ENCODE measurements around the gene TGIF1. TPM values are rescaled to one million over a fixed set of nuclear protein-coding genes. Genes with fewer than 3 reads are reported as not detected.

Gene TGIF1
- total and polyA plus RNA-seq, 9 of the 15 experiments (the other 6 are each of a cell fraction or from before 2014, with no cell fraction given), result 16.1 to 77.7 (median 44.6) TPM

GRCh38 chr18:3451183-3451988, 1.4 kb downstream of the TGIF1 start (continued):
- 0 out of 4 replicates have a peak, but pooled peaks of 1 of the 2 experiments have one; percentile 14 for TF ChIP-seq BCLAF1 (IDR thresholded peaks at IDR 0.05; ENCODE audit: borderline replicate concordance in 1 of 2, control insufficient read depth in 1 of 2, low read depth in 2 of 2, low read length in 1 of 2)
- TF ChIP-seq ZNF609 (CRISPR knock-in tag; IDR thresholded peaks at IDR 0.05; ENCODE audit: borderline replicate concordance), result no peak
- no peak for TF ChIP-seq TEAD2 (tag; IDR thresholded peaks at IDR 0.05)
- TF ChIP-seq ZBTB34 (CRISPR knock-in tag; IDR thresholded peaks at IDR 0.05), result no peak
- no peak for TF ChIP-seq HSF4 (CRISPR knock-in tag; IDR thresholded peaks at IDR 0.05; ENCODE audit: borderline replicate concordance)
- TF ChIP-seq ZNF644 (tag; IDR thresholded peaks at IDR 0.05; ENCODE audit: low read depth), result no peak
- no peak for TF ChIP-seq MCM5 (IDR thresholded peaks at IDR 0.05; ENCODE audit: low read depth)
- no peak for TF ChIP-seq ZNF24 (IDR thresholded peaks at IDR 0.05)
- no peak for TF ChIP-seq CHD4 (IDR thresholded peaks at IDR 0.05; ENCODE audit: insufficient read depth, insufficient replicate concordance, low read depth, low read length, poor library complexity, severe bottlenecking)
- no peak for TF ChIP-seq ZNF785 (CRISPR knock-in tag; IDR thresholded peaks at IDR 0.05)
- no peak for TF ChIP-seq POLR2A (conservative IDR thresholded peaks at IDR 0.05)
- TF ChIP-seq HCFC1 (IDR thresholded peaks at IDR 0.05; ENCODE audit: low read depth, low read length), result no peak
- TF ChIP-seq RHOXF2B (CRISPR knock-in tag; conservative IDR thresholded peaks at IDR 0.05), result 0 out of 2 replicates have a peak, but pooled peaks have one; percentile 14
- TF ChIP-seq MEIS2 (IDR thresholded peaks at IDR 0.05; ENCODE audit: partially characterized antibody), result no peak
- no peak for TF ChIP-seq ZC3H11A (IDR thresholded peaks at IDR 0.05; ENCODE audit: low read depth, low read length)
- TF ChIP-seq NCOR1 (IDR thresholded peaks at IDR 0.05), result no peak
- peak; percentile 68; the same call in 1 of the 2 replicates for TF ChIP-seq OTX1 (CRISPR knock-in tag; IDR thresholded peaks at IDR 0.05)
- no peak for TF ChIP-seq ZNF384 (IDR thresholded peaks at IDR 0.05; ENCODE audit: low read depth, low read length)
- TF ChIP-seq NFE2L1 (tag; IDR thresholded peaks at IDR 0.05; ENCODE audit: borderline replicate concordance, low read depth), result no peak

Measured in K562 (cell line).